Stimulated activated CD8-positive, alpha-beta memory T cell treated with anti-CD3 and anti-CD28 coated beads, Interleukin-2, amount 100 ng/mL, for 1 hour (primary cell): Measurements from ENCODE around the gene CENPV.
"Not testable (repeated sequence)": the region's sequence is repeated elsewhere in the genome, so short reads cannot be mapped to it uniquely, and the experiment has no call there.

Source experiments
- DNase-seq, 2 donors: peaks; one replicate each; pipeline ENCODE4 v3.0.0-alpha.2; 2020; ENCODE audit warnings: low read depth in 2 of 2

Gene CENPV

GRCh38 chr17:16313139-16314090, 39.9 kb downstream of the CENPV start:
- DNase-seq: no peak

GRCh38 chr17:16312061-16312460, 41.2 kb downstream of the CENPV start:
- DNase-seq: not testable (repeated sequence)

GRCh38 chr17:16306211-16306610, 47.1 kb downstream of the CENPV start:
- DNase-seq: no peak

GRCh38 chr17:16304830-16305229, 48.4 kb downstream of the CENPV start:
- no peak for DNase-seq

GRCh38 chr17:16302856-16303255, 50.4 kb downstream of the CENPV start:
- no peak for DNase-seq

- DNase-seq: no peak
Measured at GRCh38 chr17:16301963-16302855, 51.1 kb downstream of the CENPV start.

GRCh38 chr17:16300554-16300953, 52.7 kb downstream of the CENPV start:
- no peak for DNase-seq

- no peak for DNase-seq
Measured at GRCh38 chr17:16298140-16298662, 55.1 kb downstream of the CENPV start.

GRCh38 chr17:16297367-16298139, 55.7 kb downstream of the CENPV start:
- no peak for DNase-seq

GRCh38 chr17:16296072-16296471, 57.2 kb downstream of the CENPV start:
- DNase-seq: not testable (repeated sequence)

GRCh38 chr17:16294560-16294959, 58.7 kb downstream of the CENPV start:
- no peak for DNase-seq

GRCh38 chr17:16293931-16294330, 59.3 kb downstream of the CENPV start:
- no peak for DNase-seq
